NCI-H345 (cell line): ENCODE measurements around the gene DAGLA.
A peak's percentile ranks its signal among the peaks of the same experiment; 100 is the strongest.

ENCODE experiments used
- DNase-seq: peaks from one replicate; lab custom pipeline; 2025; lab: John Stamatoyannopoulos, UW

Gene DAGLA

GRCh38 chr11:61764606-61765260 lies 84.5 kb downstream of the DAGLA start:
- no peak for DNase-seq

GRCh38 chr11:61765550-61766253 lies 85.5 kb downstream of the DAGLA start:
- no peak for DNase-seq

GRCh38 chr11:61766353-61766841 lies 86.2 kb downstream of the DAGLA start:
- no peak for DNase-seq

GRCh38 chr11:61768376-61769076 lies 88.3 kb downstream of the DAGLA start:
- DNase-seq = no peak

- no peak for DNase-seq
Observed at GRCh38 chr11:61769169-61769920, 89.2 kb downstream of the DAGLA start.

GRCh38 chr11:61769946-61770683 lies 89.9 kb downstream of the DAGLA start:
- no peak for DNase-seq

- DNase-seq = no peak
Observed at GRCh38 chr11:61771195-61771894, 91.2 kb downstream of the DAGLA start.

- DNase-seq = no peak
Observed at GRCh38 chr11:61771985-61772455, 91.8 kb downstream of the DAGLA start.

GRCh38 chr11:61773356-61773755 lies 93.2 kb downstream of the DAGLA start:
- DNase-seq = no peak

- no peak for DNase-seq
Observed at GRCh38 chr11:61773809-61774208, 93.6 kb downstream of the DAGLA start.

GRCh38 chr11:61774411-61774810 lies 94.2 kb downstream of the DAGLA start:
- no peak for DNase-seq

- DNase-seq = no peak
Observed at GRCh38 chr11:61775106-61775505, 94.9 kb downstream of the DAGLA start.

- DNase-seq = no peak
Observed at GRCh38 chr11:61775606-61776554, 95.7 kb downstream of the DAGLA start.

- peak; percentile 14 for DNase-seq
Observed at GRCh38 chr11:61776561-61777075, 96.4 kb downstream of the DAGLA start.

GRCh38 chr11:61777234-61778090 lies 97.3 kb downstream of the DAGLA start:
- DNase-seq = no peak

GRCh38 chr11:61778357-61778886 lies 98.2 kb downstream of the DAGLA start:
- no peak for DNase-seq

- no peak for DNase-seq
Observed at GRCh38 chr11:61778920-61779650, 98.9 kb downstream of the DAGLA start.
